Stimulated activated CD8-positive, alpha-beta memory T cell treated with anti-CD3 and anti-CD28 coated beads, Interleukin-7, amount 100 ng/mL, for 4 hours (primary cell): ENCODE data around the gene VPS33A.
"Not testable (repeated sequence)": the region's sequence is repeated elsewhere in the genome, so short reads cannot be mapped to it uniquely, and the experiment has no call there.

Experiments used
- DNase-seq, 2 donors: peaks; one replicate each; pipeline ENCODE4 v3.0.0-alpha.2; 2020; ENCODE audit warnings: low read depth in 2 of 2

Gene VPS33A

GRCh38 chr12:122266230-122266901, at the start of gene VPS33A:
VPS33A (minus strand) TSS chr12:122266494; CDS start chr12:122266408, 86 bp downstream.
- peak; percentile 85 to 89 for DNase-seq

GRCh38 chr12:122312926-122313325, 46.6 kb upstream of the VPS33A start:
- no peak for DNase-seq

- DNase-seq: no peak
Measured at GRCh38 chr12:122311696-122312095, 45.4 kb upstream of the VPS33A start.

GRCh38 chr12:122310626-122311333, 44.5 kb upstream of the VPS33A start:
- no peak for DNase-seq

- no peak for DNase-seq
Measured at GRCh38 chr12:122309564-122310121, 43.3 kb upstream of the VPS33A start.

- DNase-seq: no peak
Measured at GRCh38 chr12:122308811-122309210, 42.5 kb upstream of the VPS33A start.

- DNase-seq: no peak
Measured at GRCh38 chr12:122306407-122306806, 40.1 kb upstream of the VPS33A start.

GRCh38 chr12:122304924-122305323, 38.6 kb upstream of the VPS33A start:
- DNase-seq: no peak

GRCh38 chr12:122303068-122303467, 36.8 kb upstream of the VPS33A start:
- DNase-seq: no peak

GRCh38 chr12:122298071-122298748, 31.9 kb upstream of the VPS33A start:
- DNase-seq: no peak

- DNase-seq: no peak
Measured at GRCh38 chr12:122297494-122297893, 31.2 kb upstream of the VPS33A start.

- DNase-seq: no peak
Measured at GRCh38 chr12:122295877-122296276, 29.6 kb upstream of the VPS33A start.

GRCh38 chr12:122293081-122293480, 26.8 kb upstream of the VPS33A start:
- DNase-seq: no peak

GRCh38 chr12:122291431-122291830, 25.1 kb upstream of the VPS33A start:
- DNase-seq: no peak

GRCh38 chr12:122283680-122284079, 17.4 kb upstream of the VPS33A start:
- no peak for DNase-seq

GRCh38 chr12:122282061-122282460, 15.8 kb upstream of the VPS33A start:
- DNase-seq: no peak

GRCh38 chr12:122276242-122276641, 9.9 kb upstream of the VPS33A start:
- DNase-seq: no peak

- no peak for DNase-seq
Measured at GRCh38 chr12:122275459-122275858, 9.2 kb upstream of the VPS33A start.

GRCh38 chr12:122265886-122266229, 436 bp downstream of the VPS33A start:
- peak; percentile 20 to 35 for DNase-seq

GRCh38 chr12:122265476-122265875, 818 bp downstream of the VPS33A start:
- DNase-seq: no peak

- not testable (repeated sequence) for DNase-seq
Measured at GRCh38 chr12:122260735-122261134, 5.6 kb downstream of the VPS33A start.

GRCh38 chr12:122258939-122259338, 7.4 kb downstream of the VPS33A start:
- DNase-seq: not testable (repeated sequence)

GRCh38 chr12:122258462-122258861, 7.8 kb downstream of the VPS33A start:
- DNase-seq: not testable (repeated sequence)
